ENCODE measurements around the gene ABLIM1. TPM values are rescaled to one million over a fixed set of nuclear protein-coding genes. Genes with fewer than 3 reads are reported as not detected.

ABLIM1 gene
- total RNA-seq, 1 experiment from 2014 or later, result 89.4 TPM

DNA sequence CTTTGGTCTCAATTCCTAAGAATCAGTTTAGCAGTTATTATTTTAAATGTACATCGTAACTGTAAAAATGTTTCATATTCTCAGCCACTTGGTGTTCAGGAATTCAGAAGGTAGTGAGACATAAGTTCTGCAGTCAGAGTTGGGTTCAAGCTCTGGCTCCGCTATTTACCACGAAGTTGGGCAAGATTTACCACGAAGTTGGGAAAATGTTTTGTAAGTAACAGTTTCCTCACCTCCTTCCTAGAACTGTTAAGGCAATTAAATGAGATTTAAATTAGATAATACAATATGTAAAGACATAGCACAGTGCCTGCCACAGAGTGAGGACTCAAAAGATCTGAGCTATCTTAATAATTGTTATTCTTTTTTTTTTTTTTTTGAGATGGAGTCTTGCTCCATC lies 16.3 kb upstream of the ABLIM1 start:
- intact Hi-C loops (cut with micrococcal nuclease; ENCODE audit: unreplicated experiment), result no loop called here
- Mint-ChIP-seq H3K9me3 (ENCODE audit: low read depth, unreplicated experiment) (no peaks in the 10 kb centered on the region), H3K36me3 (ENCODE audit: insufficient read depth, unreplicated experiment) (no peaks in the 10 kb centered on the region), H3K27me3 (ENCODE audit: unreplicated experiment) (no peaks in the 10 kb centered on the region), H3K27ac (ENCODE audit: unreplicated experiment) (no peak overlapping the region), H3K4me1 (ENCODE audit: low read depth, unreplicated experiment) (peaks cover 13% of the 10 kb centered on the region), H3K4me3 (ENCODE audit: low read depth, unreplicated experiment) (no peak overlapping the region)
- TF ChIP-seq, protein P1, sequence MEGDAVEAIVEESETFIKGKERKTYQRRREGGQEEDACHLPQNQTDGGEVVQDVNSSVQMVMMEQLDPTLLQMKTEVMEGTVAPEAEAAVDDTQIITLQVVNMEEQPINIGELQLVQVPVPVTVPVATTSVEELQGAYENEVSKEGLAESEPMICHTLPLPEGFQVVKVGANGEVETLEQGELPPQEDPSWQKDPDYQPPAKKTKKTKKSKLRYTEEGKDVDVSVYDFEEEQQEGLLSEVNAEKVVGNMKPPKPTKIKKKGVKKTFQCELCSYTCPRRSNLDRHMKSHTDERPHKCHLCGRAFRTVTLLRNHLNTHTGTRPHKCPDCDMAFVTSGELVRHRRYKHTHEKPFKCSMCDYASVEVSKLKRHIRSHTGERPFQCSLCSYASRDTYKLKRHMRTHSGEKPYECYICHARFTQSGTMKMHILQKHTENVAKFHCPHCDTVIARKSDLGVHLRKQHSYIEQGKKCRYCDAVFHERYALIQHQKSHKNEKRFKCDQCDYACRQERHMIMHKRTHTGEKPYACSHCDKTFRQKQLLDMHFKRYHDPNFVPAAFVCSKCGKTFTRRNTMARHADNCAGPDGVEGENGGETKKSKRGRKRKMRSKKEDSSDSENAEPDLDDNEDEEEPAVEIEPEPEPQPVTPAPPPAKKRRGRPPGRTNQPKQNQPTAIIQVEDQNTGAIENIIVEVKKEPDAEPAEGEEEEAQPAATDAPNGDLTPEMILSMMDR (IDR thresholded peaks at IDR 0.05; ENCODE audit: unreplicated experiment), result no peak
- no TSS peak for BruUV-seq (replicated peaks)
- CTCF ChIA-PET, result no interaction called here
- no peak for DNase-seq

- Mint-ChIP-seq H3K36me3 (ENCODE audit: insufficient read depth, unreplicated experiment) (no peaks in the 10 kb centered on the region), H3K4me3 (ENCODE audit: low read depth, unreplicated experiment) (no peak overlapping the region), H3K4me1 (ENCODE audit: low read depth, unreplicated experiment) (peaks cover 8% of the 10 kb centered on the region), H3K27ac (ENCODE audit: unreplicated experiment) (no peak overlapping the region), H3K9me3 (ENCODE audit: low read depth, unreplicated experiment) (no peaks in the 10 kb centered on the region), H3K27me3 (ENCODE audit: unreplicated experiment) (no peaks in the 10 kb centered on the region)
- CTCF ChIA-PET, result no interaction called here
- intact Hi-C loops (cut with micrococcal nuclease; ENCODE audit: unreplicated experiment), result no loop called here
- BruUV-seq (replicated peaks), result no TSS peak
- TF ChIP-seq, protein P1 (IDR thresholded peaks at IDR 0.05; ENCODE audit: unreplicated experiment), result no peak
- no peak for DNase-seq
These were observed 11.6 kb upstream of the ABLIM1 start for GRCh38 chr10:114669648-114670047.

DNA sequence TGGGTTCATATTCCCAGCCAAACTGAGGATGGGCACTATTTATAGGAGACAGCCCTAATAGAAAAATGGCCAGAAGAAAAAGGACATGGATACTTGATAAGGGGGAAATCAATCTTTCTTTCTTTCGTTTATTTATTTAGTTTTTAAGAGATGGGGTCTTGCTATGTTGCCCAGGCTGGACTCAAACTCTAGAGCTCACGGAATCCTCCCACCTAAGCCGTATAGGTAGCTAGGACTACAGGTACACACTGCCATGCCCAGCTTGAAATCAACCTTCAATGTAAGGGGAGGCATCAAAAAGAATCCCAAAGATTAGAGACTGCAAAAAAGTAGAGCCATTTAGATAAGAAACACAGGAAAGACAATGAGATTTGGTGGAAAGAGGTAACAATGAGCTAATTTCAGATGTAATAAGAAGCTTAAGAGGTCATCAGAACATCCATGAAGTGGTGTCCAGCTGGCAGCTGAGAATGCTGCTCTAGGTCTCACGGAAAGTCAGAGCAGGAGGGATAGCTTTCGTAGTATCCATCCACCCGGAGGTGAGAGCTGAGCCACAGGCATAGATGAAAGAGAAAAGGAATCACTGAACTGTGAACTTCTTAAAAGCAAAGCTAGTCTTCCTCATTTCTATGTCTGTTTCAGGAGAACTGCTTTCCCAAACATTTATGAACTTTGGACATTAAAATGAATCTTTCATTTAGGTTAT lies 10.5 kb upstream of the ABLIM1 start:
- no peak for DNase-seq
- Mint-ChIP-seq H3K27ac (ENCODE audit: unreplicated experiment) (no peak overlapping the region), H3K4me3 (ENCODE audit: low read depth, unreplicated experiment) (no peak overlapping the region), H3K4me1 (ENCODE audit: low read depth, unreplicated experiment) (peaks cover 8% of the 10 kb centered on the region), H3K27me3 (ENCODE audit: unreplicated experiment) (no peaks in the 10 kb centered on the region), H3K9me3 (ENCODE audit: low read depth, unreplicated experiment) (no peaks in the 10 kb centered on the region), H3K36me3 (ENCODE audit: insufficient read depth, unreplicated experiment) (no peaks in the 10 kb centered on the region)
- TF ChIP-seq, protein P1 (IDR thresholded peaks at IDR 0.05; ENCODE audit: unreplicated experiment), result no peak
- intact Hi-C loops (cut with micrococcal nuclease; ENCODE audit: unreplicated experiment), result no loop called here
- CTCF ChIA-PET, result no interaction called here
- no TSS peak for BruUV-seq (replicated peaks)

DNA sequence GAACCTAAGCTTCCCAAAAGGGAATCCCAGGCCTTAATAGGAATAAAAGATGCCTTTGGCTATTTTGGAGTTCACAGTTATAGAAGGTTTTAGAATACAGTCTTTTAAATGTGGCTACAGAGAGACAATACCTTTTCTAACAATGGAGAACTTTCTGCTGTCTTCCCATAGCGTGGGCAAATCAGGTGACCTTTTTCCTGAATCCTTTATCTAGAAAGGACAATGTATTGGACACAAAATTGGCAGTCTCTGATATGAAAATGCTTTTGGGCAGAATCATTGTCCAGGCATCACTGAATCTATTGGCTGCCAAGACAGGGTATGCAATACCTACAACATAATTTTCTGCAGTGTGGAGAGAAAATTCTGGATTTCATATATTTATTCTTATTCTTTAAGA lies 7.8 kb upstream of the ABLIM1 start:
- Mint-ChIP-seq H3K27me3 (ENCODE audit: unreplicated experiment) (no peaks in the 10 kb centered on the region), H3K9me3 (ENCODE audit: low read depth, unreplicated experiment) (no peaks in the 10 kb centered on the region), H3K36me3 (ENCODE audit: insufficient read depth, unreplicated experiment) (no peaks in the 10 kb centered on the region), H3K4me3 (ENCODE audit: low read depth, unreplicated experiment) (no peak overlapping the region), H3K4me1 (ENCODE audit: low read depth, unreplicated experiment) (peaks cover 8% of the 10 kb centered on the region), H3K27ac (ENCODE audit: unreplicated experiment) (no peak overlapping the region)
- TF ChIP-seq, protein P1 (IDR thresholded peaks at IDR 0.05; ENCODE audit: unreplicated experiment), result no peak
- DNase-seq, result no peak
- intact Hi-C loops (cut with micrococcal nuclease; ENCODE audit: unreplicated experiment), result no loop called here
- no TSS peak for BruUV-seq (replicated peaks)
- CTCF ChIA-PET, result no interaction called here
